ENCODE data around the gene TMEM17.
"Not testable (repeated sequence)": the region's sequence is repeated elsewhere in the genome, so short reads cannot be mapped to it uniquely, and the experiment has no call there.

The TMEM17 gene

DNA sequence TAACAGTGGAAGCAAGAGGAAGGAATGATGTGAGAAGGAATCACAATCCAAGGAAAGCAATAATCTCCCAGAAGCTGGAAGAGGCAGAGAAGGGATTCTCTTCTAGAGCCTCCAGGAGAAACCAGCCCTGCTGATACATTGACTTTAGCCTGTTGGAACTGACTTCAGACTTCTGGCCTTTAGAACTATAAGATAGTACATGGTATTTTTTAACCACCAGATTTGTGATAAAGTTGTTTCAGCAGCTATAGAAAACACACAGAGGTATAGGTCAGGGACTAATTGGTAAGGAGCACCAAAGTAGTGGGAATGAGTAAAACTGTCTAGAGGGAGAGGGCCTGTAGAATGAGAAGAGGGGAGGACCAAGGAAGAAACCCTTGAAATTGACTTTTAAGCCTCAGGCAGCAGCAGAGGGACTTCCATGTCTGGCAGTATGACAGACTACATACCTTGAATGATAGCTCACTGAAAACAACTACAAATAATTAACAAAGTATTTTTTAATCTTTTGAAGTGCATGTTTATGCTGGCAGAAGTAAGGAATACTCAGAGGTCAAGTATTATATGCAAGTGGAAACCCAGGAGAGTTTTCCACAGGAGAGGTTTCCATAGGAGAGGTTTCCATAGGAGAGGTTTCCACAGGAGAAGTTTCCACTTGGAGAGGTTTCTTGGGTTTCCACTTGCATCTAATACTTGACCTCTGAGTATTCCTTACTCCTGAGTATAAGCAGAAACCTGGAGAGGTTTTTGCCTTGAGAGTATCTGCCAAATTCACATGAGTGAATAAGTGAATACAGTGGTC is 33.8 kb upstream of the TMEM17 start:
- TF ChIP-seq, protein P1, sequence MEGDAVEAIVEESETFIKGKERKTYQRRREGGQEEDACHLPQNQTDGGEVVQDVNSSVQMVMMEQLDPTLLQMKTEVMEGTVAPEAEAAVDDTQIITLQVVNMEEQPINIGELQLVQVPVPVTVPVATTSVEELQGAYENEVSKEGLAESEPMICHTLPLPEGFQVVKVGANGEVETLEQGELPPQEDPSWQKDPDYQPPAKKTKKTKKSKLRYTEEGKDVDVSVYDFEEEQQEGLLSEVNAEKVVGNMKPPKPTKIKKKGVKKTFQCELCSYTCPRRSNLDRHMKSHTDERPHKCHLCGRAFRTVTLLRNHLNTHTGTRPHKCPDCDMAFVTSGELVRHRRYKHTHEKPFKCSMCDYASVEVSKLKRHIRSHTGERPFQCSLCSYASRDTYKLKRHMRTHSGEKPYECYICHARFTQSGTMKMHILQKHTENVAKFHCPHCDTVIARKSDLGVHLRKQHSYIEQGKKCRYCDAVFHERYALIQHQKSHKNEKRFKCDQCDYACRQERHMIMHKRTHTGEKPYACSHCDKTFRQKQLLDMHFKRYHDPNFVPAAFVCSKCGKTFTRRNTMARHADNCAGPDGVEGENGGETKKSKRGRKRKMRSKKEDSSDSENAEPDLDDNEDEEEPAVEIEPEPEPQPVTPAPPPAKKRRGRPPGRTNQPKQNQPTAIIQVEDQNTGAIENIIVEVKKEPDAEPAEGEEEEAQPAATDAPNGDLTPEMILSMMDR (IDR thresholded peaks at IDR 0.05; ENCODE audit: low read depth, low read length), result no peak
- no peak for DNase-seq (ENCODE audit: extremely low read depth, low read depth)

- DNase-seq (ENCODE audit: extremely low read depth, low read depth), result no peak
- TF ChIP-seq, protein P1 (IDR thresholded peaks at IDR 0.05; ENCODE audit: low read depth, low read length), result no peak
Observed at GRCh38 chr2:62538756-62539155, 32.8 kb upstream of the TMEM17 start.

DNA sequence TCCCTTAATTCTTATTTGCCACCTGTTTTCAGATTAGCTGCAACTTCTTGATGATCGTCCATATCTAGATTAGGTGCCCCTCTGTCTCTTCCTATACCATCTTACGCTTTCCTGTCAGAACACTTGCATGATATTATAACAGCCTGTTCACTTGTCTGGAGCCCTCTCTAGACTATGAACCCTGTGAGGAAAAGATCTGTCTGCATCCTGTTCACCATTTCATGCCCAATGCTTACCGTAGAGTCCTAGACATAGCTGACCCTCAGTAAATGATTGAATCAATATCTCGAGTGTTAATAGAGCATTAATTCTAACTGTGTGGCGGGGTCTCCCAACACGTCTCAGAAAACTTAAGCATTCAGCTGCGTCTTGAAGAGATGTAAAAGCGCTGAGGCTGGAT is 31.8 kb upstream of the TMEM17 start:
- DNase-seq (ENCODE audit: extremely low read depth, low read depth), result no peak
- TF ChIP-seq, protein P1 (IDR thresholded peaks at IDR 0.05; ENCODE audit: low read depth, low read length), result no peak

GRCh38 chr2:62536873-62537547 is 31.0 kb upstream of the TMEM17 start:
- TF ChIP-seq, protein P1 (IDR thresholded peaks at IDR 0.05; ENCODE audit: low read depth, low read length), result no peak
- DNase-seq (ENCODE audit: extremely low read depth, low read depth), result no peak

DNA sequence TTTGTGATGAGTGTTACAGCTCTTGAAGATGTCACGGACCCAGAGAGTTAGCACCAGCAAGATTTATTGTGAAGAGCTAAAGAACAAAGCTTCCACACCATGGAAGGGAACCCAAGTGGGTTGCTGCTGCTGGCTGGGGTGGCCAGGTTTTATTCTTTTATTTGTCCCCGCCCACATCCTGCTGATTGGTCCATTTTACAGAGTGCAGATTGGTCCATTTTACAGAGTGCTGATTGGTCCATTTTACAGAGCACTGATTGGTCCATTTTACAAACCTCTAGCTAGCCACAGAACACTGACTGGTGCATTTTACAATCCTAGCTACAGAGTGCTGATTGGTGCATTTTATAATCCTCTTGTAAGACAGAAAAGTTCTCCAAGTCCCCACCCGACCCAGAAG is 29.5 kb upstream of the TMEM17 start:
- DNase-seq (ENCODE audit: extremely low read depth, low read depth), result not testable (repeated sequence)

DNA sequence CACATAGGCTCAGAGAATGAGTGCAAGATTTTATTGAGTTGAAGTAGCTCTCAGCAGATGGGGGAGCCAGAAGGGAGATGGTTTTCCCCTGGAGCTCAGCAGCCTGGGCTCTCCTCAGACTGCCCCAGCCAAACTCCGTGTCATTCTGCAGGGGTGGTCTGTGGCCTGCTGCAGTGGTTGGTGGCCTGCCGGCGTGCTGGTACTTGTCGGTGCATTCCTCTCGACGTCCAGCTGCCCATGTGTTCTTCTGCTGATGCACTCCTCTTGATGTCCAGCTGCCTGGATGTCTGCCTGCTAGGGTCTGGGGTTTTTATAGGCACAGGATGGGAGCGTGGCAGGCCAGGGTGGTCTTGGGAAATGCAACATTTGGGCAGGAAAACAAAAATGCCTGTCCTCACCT is 25.6 kb upstream of the TMEM17 start:
- no peak for DNase-seq (ENCODE audit: extremely low read depth, low read depth)
- TF ChIP-seq, protein P1 (IDR thresholded peaks at IDR 0.05; ENCODE audit: low read depth, low read length), result no peak

DNA sequence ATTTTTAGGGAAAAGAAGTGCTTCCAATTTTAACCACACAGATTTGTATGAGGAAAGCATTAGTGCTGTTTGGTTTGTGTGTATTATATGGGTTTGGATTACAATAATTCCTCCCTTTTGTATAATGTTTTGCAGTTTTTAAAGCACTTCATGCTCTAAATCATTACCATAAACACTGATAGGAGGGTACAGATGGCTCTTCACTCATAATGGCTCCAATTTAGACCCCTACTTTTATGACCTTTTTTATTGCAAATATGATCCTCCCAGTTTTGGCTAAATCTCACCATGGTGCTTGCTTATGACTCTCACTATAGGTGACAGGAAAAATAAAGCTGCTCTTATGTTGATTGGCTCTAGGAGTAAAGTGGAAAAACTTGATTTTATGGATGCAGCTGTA is 23.8 kb upstream of the TMEM17 start:
- TF ChIP-seq, protein P1 (IDR thresholded peaks at IDR 0.05; ENCODE audit: low read depth, low read length), result no peak
- no peak for DNase-seq (ENCODE audit: extremely low read depth, low read depth)

All from AG09319 (cell line).